ENCODE data around the gene GUSB.

GRCh38 chr7:65953001-65953720 is 28.9 kb downstream of the GUSB start:
- TF ChIP-seq CTCF (IDR thresholded peaks at IDR 0.05; ENCODE audit: low read length) (no peak), EZH2 (optimal IDR thresholded peaks at IDR 0.05; ENCODE audit: low read depth, low read length) (no peak), EZH2phosphoT487 (IDR thresholded peaks at IDR 0.05; ENCODE audit: low read length) (no peak)
